ENCODE measurements around the gene KCNIP4.
A peak's percentile ranks its signal among the peaks of the same experiment; 100 is the strongest.

KCNIP4 gene

DNA sequence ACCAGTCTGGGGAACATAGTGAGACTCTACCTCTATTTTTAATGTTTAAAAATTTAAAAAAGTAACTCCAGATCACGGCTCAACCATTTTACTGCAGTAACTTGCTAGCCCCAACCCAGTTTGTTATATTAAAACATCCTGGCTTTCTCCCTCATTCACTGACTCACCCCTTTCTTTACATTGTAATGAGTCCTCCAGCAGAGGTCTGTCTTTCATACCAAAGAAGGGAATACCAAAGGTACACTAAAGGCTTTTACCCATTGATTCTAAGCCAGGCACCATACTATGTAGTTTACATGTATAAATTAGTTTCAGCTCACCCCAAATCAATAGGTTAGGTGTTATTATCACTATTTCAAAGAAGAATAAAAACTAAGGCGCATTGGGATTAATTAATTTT, 961.4 kb downstream of the KCNIP4 start:
- Histone ChIP-seq H3K4me3 (ENCODE audit: insufficient read length, low read depth) (no peak overlapping the region), H3K27me3 (ENCODE audit: insufficient read depth, insufficient read length) (peaks cover 24% of the 10 kb centered on the region), H3K9ac (ENCODE audit: insufficient read length, low read depth) (no peak overlapping the region), H3K36me3 (ENCODE audit: insufficient read depth, insufficient read length, low read length) (no peaks in the 10 kb centered on the region), H3K9me3 (ENCODE audit: insufficient read depth, low read length) (no peaks in the 10 kb centered on the region), H3K4me1 (ENCODE audit: insufficient read depth, insufficient read length) (no peaks in the 10 kb centered on the region)
- DNase-seq (ENCODE audit: low read depth, low spot score) = no peak
- no peak for TF ChIP-seq YY1 (IDR thresholded peaks at IDR 0.05; ENCODE audit: insufficient read depth, insufficient read length)
- no peak for TF ChIP-seq ZNF274 (IDR thresholded peaks at IDR 0.05; ENCODE audit: low read depth, low read length)
- no peak for TF ChIP-seq SUZ12 (IDR thresholded peaks at IDR 0.05; ENCODE audit: extremely low read depth, insufficient read depth, insufficient read length)

DNA sequence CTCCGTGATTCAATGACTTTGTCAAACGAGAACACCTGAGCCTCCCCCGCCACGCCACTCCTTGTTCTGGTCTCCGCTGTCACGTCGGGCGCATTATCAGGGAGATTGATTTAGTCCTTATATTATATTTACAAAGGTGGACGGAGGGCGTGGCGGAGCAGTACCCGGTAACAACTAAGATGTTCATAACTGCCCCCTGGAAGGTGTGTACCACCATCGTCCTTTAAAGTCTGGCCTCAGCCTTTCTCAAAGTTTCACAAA, 964.1 kb downstream of the KCNIP4 start:
- TF ChIP-seq SUZ12 (IDR thresholded peaks at IDR 0.05; ENCODE audit: extremely low read depth, insufficient read depth, insufficient read length) = no peak
- TF ChIP-seq YY1 (IDR thresholded peaks at IDR 0.05; ENCODE audit: insufficient read depth, insufficient read length) = no peak
- no peak for TF ChIP-seq ZNF274 (IDR thresholded peaks at IDR 0.05; ENCODE audit: low read depth, low read length)
- no peak for DNase-seq (ENCODE audit: low read depth, low spot score)
- no peaks in the 10 kb centered on the region for H3K36me3 ChIP-seq (ENCODE audit: insufficient read depth, insufficient read length, low read length)
- H3K27me3 ChIP-seq (ENCODE audit: insufficient read depth, insufficient read length) = peaks cover 24% of the 10 kb centered on the region
- H3K4me3 ChIP-seq (ENCODE audit: insufficient read length, low read depth) = peak overlapping the region; percentile 36
- no peaks in the 10 kb centered on the region for H3K4me1 ChIP-seq (ENCODE audit: insufficient read depth, insufficient read length)
- no peak overlapping the region for H3K9ac ChIP-seq (ENCODE audit: insufficient read length, low read depth)
- no peaks in the 10 kb centered on the region for H3K9me3 ChIP-seq (ENCODE audit: insufficient read depth, low read length)

DNA sequence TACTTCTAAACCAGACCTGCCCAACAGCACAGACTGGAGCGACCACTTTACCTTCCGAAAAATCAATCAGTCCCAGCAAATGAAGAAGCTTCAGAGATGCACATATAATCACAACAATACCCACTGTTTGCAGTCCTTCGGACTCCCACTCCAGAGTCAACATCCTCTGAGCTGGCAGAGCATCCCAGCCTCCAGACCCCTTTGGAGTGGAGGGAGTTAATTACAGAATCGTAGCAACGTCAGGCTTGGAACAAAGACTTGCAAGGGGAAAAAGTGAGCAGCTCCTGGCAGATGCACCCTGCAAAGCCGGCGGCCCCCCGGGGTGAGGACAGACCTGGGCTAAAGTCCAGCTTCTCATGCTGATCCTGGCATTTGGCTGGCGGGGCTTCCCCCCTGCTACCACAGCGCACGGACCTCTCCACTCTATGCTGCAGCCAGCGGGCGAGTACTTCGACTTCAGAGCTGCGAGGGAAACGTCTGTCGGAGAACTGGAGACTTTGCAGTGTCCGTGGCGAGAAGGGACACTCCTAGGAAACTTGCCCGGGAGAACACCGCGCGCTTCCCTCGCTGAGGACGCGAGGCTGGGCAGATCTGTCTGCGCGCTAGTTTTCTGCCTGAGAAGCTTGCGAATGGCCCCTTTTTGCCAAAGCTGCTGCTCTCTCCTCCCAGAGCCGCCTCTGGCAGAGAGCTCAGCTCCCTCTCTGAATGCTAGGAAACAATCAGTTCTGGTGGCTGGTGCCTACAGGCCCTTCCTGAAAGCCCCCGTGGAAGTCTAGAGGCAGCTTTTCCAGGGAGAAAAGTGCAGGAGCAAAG, 964.6 kb downstream of the KCNIP4 start:
- Histone ChIP-seq H3K4me3 (ENCODE audit: insufficient read length, low read depth) (peak overlapping the region; percentile 36), H3K4me1 (ENCODE audit: insufficient read depth, insufficient read length) (no peaks in the 10 kb centered on the region), H3K9me3 (ENCODE audit: insufficient read depth, low read length) (no peaks in the 10 kb centered on the region), H3K9ac (ENCODE audit: insufficient read length, low read depth) (peak overlapping the region; percentile 56), H3K27me3 (ENCODE audit: insufficient read depth, insufficient read length) (peaks cover 24% of the 10 kb centered on the region), H3K36me3 (ENCODE audit: insufficient read depth, insufficient read length, low read length) (no peaks in the 10 kb centered on the region)
- DNase-seq (ENCODE audit: low read depth, low spot score) = no peak
- TF ChIP-seq YY1 (IDR thresholded peaks at IDR 0.05; ENCODE audit: insufficient read depth, insufficient read length) (no peak), SUZ12 (IDR thresholded peaks at IDR 0.05; ENCODE audit: extremely low read depth, insufficient read depth, insufficient read length) (no peak), ZNF274 (IDR thresholded peaks at IDR 0.05; ENCODE audit: low read depth, low read length) (no peak)

GRCh38 chr4:20982544-20982943, 966.0 kb downstream of the KCNIP4 start:
- Histone ChIP-seq H3K4me1 (ENCODE audit: insufficient read depth, insufficient read length) (no peaks in the 10 kb centered on the region), H3K4me3 (ENCODE audit: insufficient read length, low read depth) (no peak overlapping the region), H3K9ac (ENCODE audit: insufficient read length, low read depth) (no peak overlapping the region), H3K9me3 (ENCODE audit: insufficient read depth, low read length) (no peaks in the 10 kb centered on the region), H3K27me3 (ENCODE audit: insufficient read depth, insufficient read length) (peaks cover 24% of the 10 kb centered on the region), H3K36me3 (ENCODE audit: insufficient read depth, insufficient read length, low read length) (no peaks in the 10 kb centered on the region)
- DNase-seq (ENCODE audit: low read depth, low spot score) = no peak
- TF ChIP-seq YY1 (IDR thresholded peaks at IDR 0.05; ENCODE audit: insufficient read depth, insufficient read length) (no peak), ZNF274 (IDR thresholded peaks at IDR 0.05; ENCODE audit: low read depth, low read length) (no peak), SUZ12 (IDR thresholded peaks at IDR 0.05; ENCODE audit: extremely low read depth, insufficient read depth, insufficient read length) (no peak)

- TF ChIP-seq YY1 (IDR thresholded peaks at IDR 0.05; ENCODE audit: insufficient read depth, insufficient read length) = no peak
- TF ChIP-seq SUZ12 (IDR thresholded peaks at IDR 0.05; ENCODE audit: extremely low read depth, insufficient read depth, insufficient read length) = no peak
- TF ChIP-seq ZNF274 (IDR thresholded peaks at IDR 0.05; ENCODE audit: low read depth, low read length) = no peak
- no peaks in the 10 kb centered on the region for H3K4me1 ChIP-seq (ENCODE audit: insufficient read depth, insufficient read length)
- no peaks in the 10 kb centered on the region for H3K36me3 ChIP-seq (ENCODE audit: insufficient read depth, insufficient read length, low read length)
- no peak overlapping the region for H3K9ac ChIP-seq (ENCODE audit: insufficient read length, low read depth)
- no peaks in the 10 kb centered on the region for H3K9me3 ChIP-seq (ENCODE audit: insufficient read depth, low read length)
- no peak for DNase-seq (ENCODE audit: low read depth, low spot score)
- H3K27me3 ChIP-seq (ENCODE audit: insufficient read depth, insufficient read length) = no peaks in the 10 kb centered on the region
- H3K4me3 ChIP-seq (ENCODE audit: insufficient read length, low read depth) = no peak overlapping the region
These were observed 988.3 kb downstream of the KCNIP4 start for GRCh38 chr4:20960291-20960690.

DNA sequence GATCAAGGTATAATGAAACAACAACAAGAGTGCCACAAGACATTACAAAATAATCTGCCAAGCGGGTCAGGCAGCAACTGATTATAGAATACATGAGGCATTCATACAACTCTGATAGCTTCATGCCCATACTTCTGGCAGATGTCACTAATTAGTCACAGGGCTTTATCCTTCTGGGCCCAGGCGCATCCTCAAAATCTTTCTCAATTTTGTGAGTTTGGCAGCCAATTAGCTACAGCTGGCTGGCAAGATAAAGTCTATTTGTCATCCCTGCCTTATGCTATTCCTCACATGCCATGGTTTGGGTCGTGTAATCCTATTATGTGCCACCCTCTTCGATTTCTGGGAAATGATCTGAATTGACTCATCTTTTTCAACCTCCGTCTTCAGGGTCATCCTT, 994.0 kb downstream of the KCNIP4 start:
- Histone ChIP-seq H3K9me3 (ENCODE audit: insufficient read depth, low read length) (no peaks in the 10 kb centered on the region), H3K27me3 (ENCODE audit: insufficient read depth, insufficient read length) (no peaks in the 10 kb centered on the region), H3K4me1 (ENCODE audit: insufficient read depth, insufficient read length) (no peaks in the 10 kb centered on the region), H3K4me3 (ENCODE audit: insufficient read length, low read depth) (no peak overlapping the region), H3K9ac (ENCODE audit: insufficient read length, low read depth) (no peak overlapping the region), H3K36me3 (ENCODE audit: insufficient read depth, insufficient read length, low read length) (no peaks in the 10 kb centered on the region)
- TF ChIP-seq ZNF274 (IDR thresholded peaks at IDR 0.05; ENCODE audit: low read depth, low read length) = no peak
- no peak for TF ChIP-seq YY1 (IDR thresholded peaks at IDR 0.05; ENCODE audit: insufficient read depth, insufficient read length)
- TF ChIP-seq SUZ12 (IDR thresholded peaks at IDR 0.05; ENCODE audit: extremely low read depth, insufficient read depth, insufficient read length) = no peak
- DNase-seq (ENCODE audit: low read depth, low spot score) = no peak

DNA sequence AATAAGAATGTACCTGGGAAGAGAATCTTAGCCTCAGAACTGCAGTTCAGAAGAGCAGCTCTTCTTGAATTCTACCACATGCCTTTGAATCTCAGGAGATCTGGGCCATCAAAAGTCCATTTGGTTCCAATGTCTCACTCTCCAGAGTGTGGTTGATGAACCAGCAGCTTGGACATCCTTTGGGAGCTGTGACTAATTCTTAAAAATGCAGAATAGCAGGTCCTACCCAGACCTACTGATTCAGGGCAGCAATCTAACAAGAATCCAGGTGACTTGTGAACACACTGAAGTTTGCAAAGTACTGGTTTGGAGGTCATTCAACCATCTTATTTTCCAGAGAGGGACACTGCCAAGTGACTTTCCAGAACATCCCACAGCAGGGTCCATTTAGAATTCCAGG, 1003.6 kb downstream of the KCNIP4 start:
- Histone ChIP-seq H3K27me3 (ENCODE audit: insufficient read depth, insufficient read length) (no peaks in the 10 kb centered on the region), H3K4me1 (ENCODE audit: insufficient read depth, insufficient read length) (no peaks in the 10 kb centered on the region), H3K36me3 (ENCODE audit: insufficient read depth, insufficient read length, low read length) (no peaks in the 10 kb centered on the region), H3K4me3 (ENCODE audit: insufficient read length, low read depth) (no peak overlapping the region), H3K9me3 (ENCODE audit: insufficient read depth, low read length) (no peaks in the 10 kb centered on the region), H3K9ac (ENCODE audit: insufficient read length, low read depth) (no peak overlapping the region)
- DNase-seq (ENCODE audit: low read depth, low spot score) = no peak
- TF ChIP-seq ZNF274 (IDR thresholded peaks at IDR 0.05; ENCODE audit: low read depth, low read length) = no peak
- no peak for TF ChIP-seq SUZ12 (IDR thresholded peaks at IDR 0.05; ENCODE audit: extremely low read depth, insufficient read depth, insufficient read length)
- TF ChIP-seq YY1 (IDR thresholded peaks at IDR 0.05; ENCODE audit: insufficient read depth, insufficient read length) = no peak
